GM06990 (cell line): ENCODE results near the gene RYR1.
"Not testable (repeated sequence)": the region's sequence is repeated elsewhere in the genome, so short reads cannot be mapped to it uniquely, and the experiment has no call there.

Experiments
- DNase-seq: peaks from one replicate; pipeline ENCODE4 v3.0.0-alpha.2; 2011; ENCODE audit not compliant: insufficient read length; ENCODE audit errors: extremely low read depth
- H3K27me3 ChIP-seq: replicated peaks from 2 replicates; pipeline ENCODE4 v1.6.0; 2011; ENCODE audit warnings: low read length; ENCODE audit not compliant: control insufficient read depth, insufficient read depth
- H3K36me3 ChIP-seq: 2 replicates; pipeline ENCODE4 v1.5.1; 2011; ENCODE audit warnings: low read length; ENCODE audit not compliant: control insufficient read depth, insufficient read depth
- H3K4me3 ChIP-seq: replicated peaks from 2 replicates; pipeline ENCODE4 v1.5.1; 2011; ENCODE audit warnings: low read depth, mild to moderate bottlenecking, control low read depth, low read length
- CTCF ChIP-seq: IDR thresholded peaks from 2 replicates; pipeline ENCODE4 v1.5.1; 2011; ENCODE audit warnings: low read length, control low read depth, mild to moderate bottlenecking, inconsistent platforms; ENCODE audit not compliant: insufficient read depth, poor library complexity, severe bottlenecking

Gene RYR1

DNA sequence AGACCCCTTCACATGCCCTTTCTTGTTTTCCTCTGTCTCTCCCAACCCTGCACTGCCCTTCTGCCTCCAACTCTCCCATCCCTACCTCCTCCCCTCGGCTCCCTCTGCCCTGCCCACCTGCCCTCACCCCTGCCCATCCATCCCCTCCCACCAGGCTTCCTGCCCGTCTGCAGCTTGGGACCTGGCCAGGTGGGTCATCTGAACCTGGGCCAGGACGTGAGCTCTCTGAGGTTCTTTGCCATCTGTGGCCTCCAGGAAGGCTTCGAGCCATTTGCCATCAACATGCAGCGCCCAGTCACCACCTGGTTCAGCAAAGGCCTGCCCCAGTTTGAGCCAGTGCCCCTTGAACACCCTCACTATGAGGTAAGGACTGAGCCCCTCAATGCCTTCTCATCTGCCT, 35.7 kb downstream of the RYR1 start:
- no peak for DNase-seq
- no peaks in the 10 kb centered on the region for H3K36me3 ChIP-seq

GRCh38 chr19:38470788-38471480, 37.4 kb downstream of the RYR1 start:
- DNase-seq: no peak
- Histone ChIP-seq H3K27me3 (no peaks in the 10 kb centered on the region), H3K4me3 (no peak overlapping the region), H3K36me3 (no peaks in the 10 kb centered on the region)
- TF ChIP-seq CTCF: no peak

More for the DNA sequence above, 35.7 kb downstream of the RYR1 start:
- Histone ChIP-seq H3K4me3 (no peak overlapping the region), H3K27me3 (no peaks in the 10 kb centered on the region)
- no peak for TF ChIP-seq CTCF

DNA sequence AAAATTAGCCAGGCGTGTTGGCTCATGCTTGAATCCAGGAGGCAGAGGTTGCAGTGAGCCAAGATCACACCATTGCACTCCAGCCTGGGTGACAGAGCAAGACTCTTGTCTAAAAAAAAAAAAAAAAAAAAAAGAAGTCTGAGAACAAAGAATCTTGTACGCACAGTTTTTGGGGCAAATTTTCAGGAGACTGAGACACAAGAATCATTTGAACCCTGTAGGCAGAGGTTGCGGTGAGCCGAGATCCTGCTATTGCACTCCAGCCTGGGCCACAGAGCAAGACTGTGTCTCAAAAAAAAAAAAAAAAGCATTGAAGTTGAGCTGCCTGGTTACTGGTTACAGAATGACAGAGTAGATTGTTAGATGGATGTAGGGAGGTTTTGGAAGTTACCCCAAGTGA, 39.2 kb downstream of the RYR1 start:
- not testable (repeated sequence) for H3K36me3 ChIP-seq, H3K4me3 ChIP-seq, DNase-seq, H3K27me3 ChIP-seq

GRCh38 chr19:38473201-38473600, 39.7 kb downstream of the RYR1 start:
- no peaks in the 10 kb centered on the region for H3K27me3 ChIP-seq
- H3K4me3 ChIP-seq: no peak overlapping the region
- no peak for TF ChIP-seq CTCF
- no peaks in the 10 kb centered on the region for H3K36me3 ChIP-seq
- no peak for DNase-seq

GRCh38 chr19:38475176-38475575, 41.7 kb downstream of the RYR1 start:
- DNase-seq: no peak
- H3K36me3 ChIP-seq: no peaks in the 10 kb centered on the region
- no peak for TF ChIP-seq CTCF

DNA sequence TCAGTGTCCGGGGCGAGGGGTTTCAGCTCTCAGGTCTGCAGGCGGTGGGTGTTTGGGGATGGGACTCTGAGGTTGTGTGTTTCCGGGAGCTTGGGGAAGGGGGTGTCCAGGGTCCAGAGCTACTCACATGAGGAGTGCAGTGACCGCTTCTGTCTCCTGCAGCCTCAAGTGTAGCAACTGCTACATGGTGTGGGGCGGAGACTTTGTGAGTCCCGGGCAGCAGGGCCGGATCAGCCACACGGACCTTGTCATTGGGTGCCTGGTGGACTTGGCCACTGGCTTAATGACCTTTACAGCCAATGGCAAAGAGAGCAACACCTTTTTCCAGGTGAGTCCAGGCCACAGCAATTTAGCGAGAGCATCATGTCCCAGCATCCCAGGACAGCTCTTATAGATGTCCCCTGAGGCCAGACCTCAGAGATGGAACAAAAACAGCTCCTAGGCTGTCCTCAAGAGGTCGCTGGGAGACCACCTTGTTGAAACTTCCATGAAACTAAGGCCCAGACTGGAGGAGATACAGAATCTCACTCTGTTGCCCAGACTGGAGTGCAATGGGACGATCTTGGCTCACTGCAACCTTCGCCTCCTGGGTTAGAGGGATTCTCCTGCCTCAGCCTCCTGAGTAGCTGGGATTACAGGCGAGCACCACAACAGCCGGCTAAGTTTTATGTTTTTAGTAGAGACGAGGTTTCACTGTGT, 44.9 kb downstream of the RYR1 start:
- DNase-seq: no peak
- Histone ChIP-seq H3K4me3 (no peak overlapping the region), H3K36me3 (no peaks in the 10 kb centered on the region), H3K27me3 (no peaks in the 10 kb centered on the region)
- TF ChIP-seq CTCF: peak; percentile 35

More at GRCh38 chr19:38475176-38475575, 41.7 kb downstream of the RYR1 start:
- no peak overlapping the region for H3K4me3 ChIP-seq
- H3K27me3 ChIP-seq: no peaks in the 10 kb centered on the region
